ENCODE results near the gene C11orf24. TPM values are rescaled to one million over a fixed set of nuclear protein-coding genes. Genes with fewer than 3 reads are reported as not detected.

C11orf24 gene
- total and polyA plus RNA-seq, 9 of the 15 experiments (the other 6 are each of a cell fraction or from before 2014, with no cell fraction given): 2.0 to 65.2 (median 32.5) TPM

- TF ChIP-seq HOMEZ (CRISPR knock-in tag; IDR thresholded peaks at IDR 0.05): no peak
- TF ChIP-seq, protein P1, sequence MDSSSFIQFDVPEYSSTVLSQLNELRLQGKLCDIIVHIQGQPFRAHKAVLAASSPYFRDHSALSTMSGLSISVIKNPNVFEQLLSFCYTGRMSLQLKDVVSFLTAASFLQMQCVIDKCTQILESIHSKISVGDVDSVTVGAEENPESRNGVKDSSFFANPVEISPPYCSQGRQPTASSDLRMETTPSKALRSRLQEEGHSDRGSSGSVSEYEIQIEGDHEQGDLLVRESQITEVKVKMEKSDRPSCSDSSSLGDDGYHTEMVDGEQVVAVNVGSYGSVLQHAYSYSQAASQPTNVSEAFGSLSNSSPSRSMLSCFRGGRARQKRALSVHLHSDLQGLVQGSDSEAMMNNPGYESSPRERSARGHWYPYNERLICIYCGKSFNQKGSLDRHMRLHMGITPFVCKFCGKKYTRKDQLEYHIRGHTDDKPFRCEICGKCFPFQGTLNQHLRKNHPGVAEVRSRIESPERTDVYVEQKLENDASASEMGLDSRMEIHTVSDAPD (CRISPR knock-in tag; IDR thresholded peaks at IDR 0.05): no peak
- TF ChIP-seq NFIX (CRISPR knock-in tag; IDR thresholded peaks at IDR 0.05; ENCODE audit: low read depth): no peak
- TF ChIP-seq MAFF (IDR thresholded peaks at IDR 0.05; ENCODE audit: low read length): no peak
- TF ChIP-seq FOSL1 (tag; conservative IDR thresholded peaks at IDR 0.05): peak; percentile 44; the same call in 1 of the 2 replicates
- no peak for TF ChIP-seq CBX8 (IDR thresholded peaks at IDR 0.05; ENCODE audit: borderline replicate concordance, extremely low read depth, low read depth, low read length, poor library complexity, severe bottlenecking)
- no peak for TF ChIP-seq PRMT5 (CRISPR knock-in tag; IDR thresholded peaks at IDR 0.05)
- TF ChIP-seq MYC (IDR thresholded peaks at IDR 0.05; ENCODE audit: low read depth, low read length): no peak
- no peak for TF ChIP-seq MYC (CRISPR knock-in tag; IDR thresholded peaks at IDR 0.05; ENCODE audit: borderline replicate concordance, low read depth)
- no peak for TF ChIP-seq NFATC3 (IDR thresholded peaks at IDR 0.05)
- TF ChIP-seq CCNT2 (IDR thresholded peaks at IDR 0.05; ENCODE audit: borderline replicate concordance, extremely low read depth, insufficient read length, low read depth, low read length): no peak
- TF ChIP-seq CHD2 (IDR thresholded peaks at IDR 0.05; ENCODE audit: low read depth, low read length): no peak
- 0 out of 2 replicates have a peak, but pooled peaks have one; percentile 39 for TF ChIP-seq ILF3 (IDR thresholded peaks at IDR 0.05; ENCODE audit: borderline replicate concordance)
- no peak for TF ChIP-seq CSDE1 (IDR thresholded peaks at IDR 0.05)
- TF ChIP-seq DIDO1 (tag; IDR thresholded peaks at IDR 0.05; ENCODE audit: low read depth): no peak
- TF ChIP-seq NFE2 (IDR thresholded peaks at IDR 0.05; ENCODE audit: low read depth): no peak
- no peak for TF ChIP-seq PML (IDR thresholded peaks at IDR 0.05; ENCODE audit: low read length)
- TF ChIP-seq HDAC6 (IDR thresholded peaks at IDR 0.05; ENCODE audit: low read depth, low read length): no peak
- TF ChIP-seq GABPB1 (CRISPR knock-in tag; IDR thresholded peaks at IDR 0.05): no peak
- TF ChIP-seq TARDBP (IDR thresholded peaks at IDR 0.05): peak; percentile 96
- TF ChIP-seq, protein P2, sequence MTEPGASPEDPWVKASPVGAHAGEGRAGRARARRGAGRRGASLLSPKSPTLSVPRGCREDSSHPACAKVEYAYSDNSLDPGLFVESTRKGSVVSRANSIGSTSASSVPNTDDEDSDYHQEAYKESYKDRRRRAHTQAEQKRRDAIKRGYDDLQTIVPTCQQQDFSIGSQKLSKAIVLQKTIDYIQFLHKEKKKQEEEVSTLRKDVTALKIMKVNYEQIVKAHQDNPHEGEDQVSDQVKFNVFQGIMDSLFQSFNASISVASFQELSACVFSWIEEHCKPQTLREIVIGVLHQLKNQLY (CRISPR knock-in tag; conservative IDR thresholded peaks at IDR 0.05): no peak
- TF ChIP-seq ZNF197 (CRISPR knock-in tag; IDR thresholded peaks at IDR 0.05; ENCODE audit: low read depth): 0 out of 2 replicates have a peak, but pooled peaks have one; percentile 60
- 0 out of 2 replicates have a peak, but pooled peaks have one; percentile 33 for TF ChIP-seq ZNF263 (CRISPR knock-in tag; IDR thresholded peaks at IDR 0.05; ENCODE audit: borderline replicate concordance)
- TF ChIP-seq PHF8 (IDR thresholded peaks at IDR 0.05; ENCODE audit: borderline replicate concordance, low read length): no peak
Measured at GRCh38 chr11:68269414-68270081, 2.2 kb downstream of the C11orf24 start (continued).
